Activated CD8-positive, alpha-beta T cell treated with anti-CD3 and anti-CD28 coated beads for 36 hours (primary cell): ENCODE data around the gene PRPF8. TPM values are rescaled to one million over a fixed set of nuclear protein-coding genes. Genes with fewer than 3 reads are reported as not detected.

ENCODE experiments used
- ATAC-seq: fragments of 200-7000 bp; cut with Tn5 transposase; one replicate; pipeline ENCODE4 v1.10.0; 2021; ENCODE audit warnings: mild to moderate bottlenecking, moderate library complexity
- CTCF ChIA-PET: fragments of 350-600 bp; sonication (Branson Sonifier 250); formaldehyde crosslinking; loops from one replicate; lab custom pipeline; 2021; ENCODE audit warnings: antibody characterized with exemption; lab: Charles Lee
- POLR2A ChIA-PET: fragments of 350-600 bp; sonication (Branson Sonifier 250); formaldehyde crosslinking; loops from one replicate; lab custom pipeline; 2021; ENCODE audit warnings: antibody characterized with exemption; lab: Charles Lee
- DNase-seq: peaks from one replicate; pipeline ENCODE4 v3.0.0-alpha.2; 2020
- H3K27ac Mint-ChIP-seq: one replicate; pipeline ENCODE4 v1.8.0; 2021; ENCODE audit warnings: mild to moderate bottlenecking, mixed read lengths
- H3K27me3 Mint-ChIP-seq: one replicate; pipeline ENCODE4 v1.8.0; 2021; ENCODE audit warnings: mixed read lengths
- H3K36me3 Mint-ChIP-seq: one replicate; pipeline ENCODE4 v1.8.0; 2021; ENCODE audit warnings: low read depth, mixed read lengths
- H3K4me1 Mint-ChIP-seq: one replicate; pipeline ENCODE4 v1.8.0; 2021; ENCODE audit warnings: low read depth, mixed read lengths
- H3K4me3 Mint-ChIP-seq: one replicate; pipeline ENCODE4 v1.8.0; 2021; ENCODE audit warnings: mild to moderate bottlenecking, moderate library complexity, mixed read lengths
- H3K9me3 Mint-ChIP-seq: one replicate; pipeline ENCODE4 v1.8.0; 2021; ENCODE audit warnings: mixed read lengths
- CTCF ChIP-seq: fragments of 200-600 bp; IDR thresholded peaks from one replicate; pipeline ENCODE4 v1.8.0; 2022; ENCODE audit warnings: antibody characterized with exemption, mild to moderate bottlenecking
- intact Hi-C: fragments of 100-400 bp; cut with micrococcal nuclease; formaldehyde crosslinking; loops from one replicate; pipeline ENCODE4 v1.10.0; 2022
- total RNA-seq, 2 experiments: library from RNA; stranded (reverse); gene quantifications; one replicate each; pipeline ENCODE4 v1.2.3, GENCODE V29; 2021

Gene PRPF8
- total RNA-seq, 2 experiments from 2014 or later = 370 to 428 TPM

- Mint-ChIP-seq H3K27me3 (no peaks in the 10 kb centered on the region), H3K36me3 (no peaks in the 10 kb centered on the region), H3K4me1 (peaks cover 22% of the 10 kb centered on the region), H3K9me3 (no peaks in the 10 kb centered on the region), H3K27ac (no peak overlapping the region), H3K4me3 (no peak overlapping the region)
- ATAC-seq (no peak), DNase-seq (no peak)
- intact Hi-C loops = no loop called here
- ChIA-PET POLR2A (no interaction called here), CTCF (interaction anchor here (0.8 to 4.6 kb wide), 2 partner anchors 11 to 276 kb away, joined by 3 to 32 read pairs; partner anchors contain the start of gene SLC43A2)
- no peak for TF ChIP-seq CTCF
These were observed 43.6 kb downstream of the PRPF8 start for GRCh38 chr17:1641065-1641403.

GRCh38 chr17:1640329-1641064 is 44.2 kb downstream of the PRPF8 start:
- intact Hi-C loops = no loop called here
- no peak for ATAC-seq
- Mint-ChIP-seq H3K27ac (no peak overlapping the region), H3K9me3 (no peaks in the 10 kb centered on the region), H3K4me1 (peaks cover 17% of the 10 kb centered on the region), H3K4me3 (no peak overlapping the region), H3K36me3 (no peaks in the 10 kb centered on the region), H3K27me3 (no peaks in the 10 kb centered on the region)
- no peak for TF ChIP-seq CTCF
- DNase-seq = no peak
- ChIA-PET POLR2A (interaction anchor here (1.0 kb wide), 1 partner anchor 21 kb away, joined by 3 read pairs; no protein-coding TSS in a partner anchor), CTCF (interaction anchor here (4.6 kb wide), 1 partner anchor 10 kb away, joined by 32 read pairs; the partner anchor contains the start of gene SLC43A2)

GRCh38 chr17:1639549-1640180 is 45.0 kb downstream of the PRPF8 start:
- Mint-ChIP-seq H3K4me1 (peaks cover 8% of the 10 kb centered on the region), H3K27me3 (no peaks in the 10 kb centered on the region), H3K27ac (no peak overlapping the region), H3K4me3 (no peak overlapping the region), H3K9me3 (no peaks in the 10 kb centered on the region), H3K36me3 (no peaks in the 10 kb centered on the region)
- DNase-seq = no peak
- no peak for ATAC-seq
- CTCF ChIA-PET = interaction anchor here (4.6 kb wide), 1 partner anchor 10 kb away, joined by 32 read pairs; the partner anchor contains the start of gene SLC43A2
- intact Hi-C loops = no loop called here
- POLR2A ChIA-PET = interaction anchor here (1.0 kb wide), 1 partner anchor 22 kb away, joined by 3 read pairs; no protein-coding TSS in a partner anchor
- TF ChIP-seq CTCF = no peak

- Mint-ChIP-seq H3K9me3 (no peaks in the 10 kb centered on the region), H3K27ac (no peak overlapping the region), H3K36me3 (no peaks in the 10 kb centered on the region), H3K27me3 (no peaks in the 10 kb centered on the region), H3K4me1 (no peaks in the 10 kb centered on the region), H3K4me3 (no peak overlapping the region)
- no peak for ATAC-seq
- ChIA-PET CTCF (interaction anchor here (4.6 to 15.2 kb wide), 2 partner anchors 9 to 64 kb away, joined by 32 to 243 read pairs; partner anchors contain the start of gene SLC43A2), POLR2A (no interaction called here)
- DNase-seq = no peak
- TF ChIP-seq CTCF = no peak
- intact Hi-C loops = no loop called here
These were observed 45.9 kb downstream of the PRPF8 start for GRCh38 chr17:1638624-1639300.
